Tibial nerve (tissue), 3 donors: ENCODE measurements around the gene PHETA1.

Experiments
- CTCF ChIP-seq, 5 experiments: fragments of 200-600 bp in 3 of 5; fragments of 450-650 bp in 2 of 5; sonication (generic) in 3 of 5; IDR thresholded peaks; one replicate each; pipeline ENCODE4 v1.5.1; 2016 to 2019; ENCODE audit warnings: antibody characterized with exemption in 5 of 5, mild to moderate bottlenecking in 3 of 5, moderate library complexity in 2 of 5
- POLR2A ChIP-seq, 2 donors: fragments of 450-650 bp; IDR thresholded peaks; one replicate each; pipeline ENCODE4 v1.6.1; 2017; ENCODE audit warnings: antibody characterized with exemption in 2 of 2, mild to moderate bottlenecking in 2 of 2, moderate library complexity in 2 of 2

DNA sequence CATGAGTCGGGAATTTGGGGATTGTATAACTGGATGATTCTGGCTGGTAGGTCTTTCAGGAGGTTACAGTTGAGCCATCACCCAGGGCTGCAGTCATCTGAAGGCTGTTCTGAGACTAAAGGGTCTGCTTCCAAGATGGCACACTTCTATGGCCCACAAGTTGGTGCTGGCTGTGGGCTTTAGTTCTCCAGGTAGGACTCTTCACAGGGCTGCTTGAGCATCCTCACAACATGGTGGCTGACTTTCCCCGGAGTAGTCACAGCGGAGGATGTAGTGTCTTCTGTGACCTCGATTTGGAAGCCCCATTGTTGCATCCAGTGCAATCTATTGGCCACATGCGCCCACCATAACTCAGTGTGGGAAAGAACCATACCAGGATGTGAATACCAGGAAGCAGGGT is 14.4 kb downstream of the PHETA1 start:
- TF ChIP-seq CTCF (IDR thresholded peaks at IDR 0.05) (no peak), POLR2A (IDR thresholded peaks at IDR 0.05) (no peak)
